SK-N-SH treated with all-trans-retinoic acid at 6 μM for 48 hours (cell line): ENCODE measurements around the gene LOXL3.

ENCODE experiments used
- ATAC-seq: fragments of 200-7000 bp; cut with Tn5 transposase; 3 replicates; pipeline ENCODE4 v1.9.1; 2020; ENCODE audit warnings: mild to moderate bottlenecking, moderate library complexity
- ARNTL ChIP-seq: fragments of 450-650 bp; formaldehyde crosslinking; IDR thresholded peaks from 2 replicates; pipeline ENCODE4 v1.5.0; 2020; ENCODE audit warnings: low read depth, mild to moderate bottlenecking, moderate library complexity, borderline replicate concordance
- BACH2 ChIP-seq: fragments of 250-450 bp; sonication (Bioruptor Pico); IDR thresholded peaks from 2 replicates; pipeline ENCODE4 v1.9.0; 2021; ENCODE audit warnings: mild to moderate bottlenecking, borderline replicate concordance
- CSDC2 ChIP-seq: fragments of 250-450 bp; sonication (Bioruptor Pico); IDR thresholded peaks from 2 replicates; pipeline ENCODE4 v1.5.0; 2020; ENCODE audit warnings: mild to moderate bottlenecking, moderate library complexity
- CSRNP3 ChIP-seq: fragments of 250-450 bp; sonication (Bioruptor Pico); IDR thresholded peaks from 2 replicates; pipeline ENCODE4 v1.5.1; 2021; ENCODE audit warnings: mild to moderate bottlenecking, moderate library complexity
- ESRRG ChIP-seq: fragments of 250-450 bp; sonication (Bioruptor Pico); IDR thresholded peaks from 2 replicates; pipeline ENCODE4 v1.6.1; 2021; ENCODE audit warnings: mild to moderate bottlenecking
- GLIS3 ChIP-seq: fragments of 250-450 bp; sonication (Bioruptor Pico); IDR thresholded peaks from 2 replicates; pipeline ENCODE4 v1.5.0; 2020; ENCODE audit warnings: mild to moderate bottlenecking, moderate library complexity
- ISL1 ChIP-seq: fragments of 250-450 bp; sonication (Bioruptor Pico); IDR thresholded peaks from 2 replicates; pipeline ENCODE4 v2.1.2; 2022; ENCODE audit warnings: mild to moderate bottlenecking, moderate library complexity
- OSR1 ChIP-seq: fragments of 250-450 bp; sonication (Bioruptor Pico); IDR thresholded peaks from 2 replicates; pipeline ENCODE4 v1.8.0; 2022; ENCODE audit warnings: moderate library complexity, mild to moderate bottlenecking, inconsistent platforms
- PPARA ChIP-seq: fragments of 250-450 bp; sonication (Bioruptor Pico); IDR thresholded peaks from 2 replicates; pipeline ENCODE4 v1.5.0; 2020; ENCODE audit warnings: mild to moderate bottlenecking, borderline replicate concordance
- SNAI2 ChIP-seq: fragments of 250-450 bp; sonication (Bioruptor Pico); IDR thresholded peaks from 2 replicates; pipeline ENCODE4 v1.5.0; 2020; ENCODE audit warnings: mild to moderate bottlenecking, moderate library complexity
- TCF4 ChIP-seq: fragments of 250-450 bp; sonication (Bioruptor Pico); IDR thresholded peaks from 2 replicates; pipeline ENCODE4 v1.8.0; 2021; ENCODE audit warnings: mild to moderate bottlenecking, moderate library complexity, borderline replicate concordance
- TOX ChIP-seq: fragments of 250-450 bp; sonication (Bioruptor Pico); IDR thresholded peaks from 2 replicates; pipeline ENCODE4 v1.8.0; 2021; ENCODE audit warnings: mild to moderate bottlenecking, moderate library complexity, borderline replicate concordance
- ZFP3 ChIP-seq: fragments of 250-450 bp; sonication (Bioruptor Pico); IDR thresholded peaks from 2 replicates; pipeline ENCODE4 v1.5.0; 2020; ENCODE audit warnings: mild to moderate bottlenecking, moderate library complexity
- ZFP30 ChIP-seq: fragments of 450-650 bp; formaldehyde crosslinking; IDR thresholded peaks from 2 replicates; pipeline ENCODE4 v1.5.0; 2022; ENCODE audit warnings: mild to moderate bottlenecking, moderate library complexity
- ZNF565 ChIP-seq: fragments of 450-650 bp; formaldehyde crosslinking; conservative IDR thresholded peaks from 2 replicates; pipeline ENCODE4 v1.5.0; 2020; ENCODE audit warnings: low read depth, mild to moderate bottlenecking, moderate library complexity
- ZNF8 ChIP-seq: fragments of 450-650 bp; formaldehyde crosslinking; IDR thresholded peaks from 2 replicates; pipeline ENCODE4 v1.5.0; 2020; ENCODE audit warnings: mild to moderate bottlenecking, moderate library complexity
- TF ChIP-seq, protein P1 (sequence below): fragments of 250-450 bp; sonication (Bioruptor Pico); IDR thresholded peaks from 2 replicates; pipeline ENCODE4 v1.5.0; 2020; ENCODE audit warnings: mild to moderate bottlenecking, moderate library complexity

The LOXL3 gene

DNA sequence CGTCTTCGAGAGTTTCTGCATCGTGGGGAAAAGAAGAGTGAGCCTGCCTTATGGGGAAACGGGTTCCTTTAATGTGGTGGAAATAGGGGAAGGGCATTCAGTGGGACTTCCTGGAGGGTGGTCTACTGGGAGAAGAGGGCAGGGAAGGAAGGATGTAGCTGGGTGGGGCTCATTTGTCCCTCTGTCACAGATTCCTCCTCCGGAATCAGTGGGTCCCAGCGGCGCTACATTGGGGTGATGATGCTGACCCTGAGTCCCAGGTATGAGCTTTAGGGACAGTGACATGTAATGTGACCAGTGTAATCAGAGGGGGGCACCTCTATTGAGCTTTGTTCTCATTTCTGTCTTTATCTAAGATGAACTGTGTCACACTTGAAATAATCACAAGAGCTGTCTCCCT lies 22.1 kb downstream of the LOXL3 start:
- no peak for ATAC-seq

GRCh38 chr2:74530239-74531187 lies 23.2 kb downstream of the LOXL3 start:
- TF ChIP-seq ESRRG (no peak), ZNF8 (no peak), GLIS3 (CRISPR knock-in tag) (no peak), OSR1 (no peak), CSDC2 (CRISPR knock-in tag) (no peak)
- peak; percentile 53 for ATAC-seq

More for the DNA sequence above, 22.1 kb downstream of the LOXL3 start:
- TF ChIP-seq, protein P1, sequence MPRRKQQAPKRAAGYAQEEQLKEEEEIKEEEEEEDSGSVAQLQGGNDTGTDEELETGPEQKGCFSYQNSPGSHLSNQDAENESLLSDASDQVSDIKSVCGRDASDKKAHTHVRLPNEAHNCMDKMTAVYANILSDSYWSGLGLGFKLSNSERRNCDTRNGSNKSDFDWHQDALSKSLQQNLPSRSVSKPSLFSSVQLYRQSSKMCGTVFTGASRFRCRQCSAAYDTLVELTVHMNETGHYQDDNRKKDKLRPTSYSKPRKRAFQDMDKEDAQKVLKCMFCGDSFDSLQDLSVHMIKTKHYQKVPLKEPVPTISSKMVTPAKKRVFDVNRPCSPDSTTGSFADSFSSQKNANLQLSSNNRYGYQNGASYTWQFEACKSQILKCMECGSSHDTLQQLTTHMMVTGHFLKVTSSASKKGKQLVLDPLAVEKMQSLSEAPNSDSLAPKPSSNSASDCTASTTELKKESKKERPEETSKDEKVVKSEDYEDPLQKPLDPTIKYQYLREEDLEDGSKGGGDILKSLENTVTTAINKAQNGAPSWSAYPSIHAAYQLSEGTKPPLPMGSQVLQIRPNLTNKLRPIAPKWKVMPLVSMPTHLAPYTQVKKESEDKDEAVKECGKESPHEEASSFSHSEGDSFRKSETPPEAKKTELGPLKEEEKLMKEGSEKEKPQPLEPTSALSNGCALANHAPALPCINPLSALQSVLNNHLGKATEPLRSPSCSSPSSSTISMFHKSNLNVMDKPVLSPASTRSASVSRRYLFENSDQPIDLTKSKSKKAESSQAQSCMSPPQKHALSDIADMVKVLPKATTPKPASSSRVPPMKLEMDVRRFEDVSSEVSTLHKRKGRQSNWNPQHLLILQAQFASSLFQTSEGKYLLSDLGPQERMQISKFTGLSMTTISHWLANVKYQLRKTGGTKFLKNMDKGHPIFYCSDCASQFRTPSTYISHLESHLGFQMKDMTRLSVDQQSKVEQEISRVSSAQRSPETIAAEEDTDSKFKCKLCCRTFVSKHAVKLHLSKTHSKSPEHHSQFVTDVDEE (CRISPR knock-in tag): no peak
- TF ChIP-seq ZNF8: no peak
- no peak for TF ChIP-seq ZNF565 (CRISPR knock-in tag)
- TF ChIP-seq, all 23 proteins: peak for 0

DNA sequence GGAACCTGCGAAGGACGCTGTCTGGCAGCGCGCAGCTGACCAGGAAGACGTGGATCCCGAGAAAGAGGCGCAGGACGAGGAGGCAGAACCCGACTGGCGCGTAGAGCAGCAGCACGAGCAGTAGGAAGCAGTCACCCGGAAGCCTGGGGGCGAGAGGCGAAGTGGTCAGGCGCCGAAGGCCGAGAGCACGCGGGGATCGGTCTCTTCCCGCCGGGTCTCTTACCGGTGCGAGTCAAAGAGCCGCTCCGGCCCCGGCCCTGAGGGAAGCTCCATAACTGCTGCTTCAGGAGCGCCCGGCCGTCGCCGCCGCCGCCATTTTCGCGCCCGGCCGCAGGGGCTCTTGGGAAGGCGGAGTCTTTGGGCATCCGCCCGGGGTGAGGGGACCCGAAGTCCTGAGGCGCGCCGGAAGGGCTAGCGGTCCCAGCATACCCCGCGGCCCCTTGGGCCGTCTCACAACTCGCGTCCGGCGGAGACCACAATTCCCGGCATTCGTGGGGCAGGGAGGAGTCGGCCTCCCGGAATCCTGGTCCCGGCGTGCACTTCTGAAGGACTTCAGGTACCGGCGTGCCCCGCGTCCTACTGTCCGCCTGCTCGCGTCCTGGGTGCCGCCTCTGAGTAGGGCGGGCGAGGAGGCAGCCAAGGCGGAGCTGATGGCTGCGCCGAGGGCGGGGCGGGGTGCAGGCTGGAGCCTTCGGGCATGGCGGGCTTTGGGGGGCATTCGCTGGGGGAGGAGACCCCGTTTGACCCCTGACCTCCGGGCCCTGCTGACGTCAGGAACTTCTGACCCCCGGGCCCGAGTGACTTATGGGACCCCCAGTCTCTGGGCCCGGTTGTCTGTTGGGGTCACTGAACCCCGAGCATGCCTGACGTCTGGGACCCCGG lies 24.1 kb downstream of the LOXL3 start, which contains the start of the genes AUP1 and HTRA2:
Gene AUP1, minus strand, starts transcription at position 350 of the 882 bp plus-strand sequence. Its CDS starts 77 bp downstream, at position 273.
Gene HTRA2, plus strand, starts transcription at position 577 of the 882 bp plus-strand sequence. Its CDS starts 74 bp downstream, at position 651.
- 0 out of 2 replicates have a peak, but pooled peaks have one; percentile 40 for TF ChIP-seq GLIS3 (CRISPR knock-in tag)
- TF ChIP-seq CSRNP3 (CRISPR knock-in tag): no peak
- TF ChIP-seq ZFP3: no peak
- peak; percentile 94 for ATAC-seq

DNA sequence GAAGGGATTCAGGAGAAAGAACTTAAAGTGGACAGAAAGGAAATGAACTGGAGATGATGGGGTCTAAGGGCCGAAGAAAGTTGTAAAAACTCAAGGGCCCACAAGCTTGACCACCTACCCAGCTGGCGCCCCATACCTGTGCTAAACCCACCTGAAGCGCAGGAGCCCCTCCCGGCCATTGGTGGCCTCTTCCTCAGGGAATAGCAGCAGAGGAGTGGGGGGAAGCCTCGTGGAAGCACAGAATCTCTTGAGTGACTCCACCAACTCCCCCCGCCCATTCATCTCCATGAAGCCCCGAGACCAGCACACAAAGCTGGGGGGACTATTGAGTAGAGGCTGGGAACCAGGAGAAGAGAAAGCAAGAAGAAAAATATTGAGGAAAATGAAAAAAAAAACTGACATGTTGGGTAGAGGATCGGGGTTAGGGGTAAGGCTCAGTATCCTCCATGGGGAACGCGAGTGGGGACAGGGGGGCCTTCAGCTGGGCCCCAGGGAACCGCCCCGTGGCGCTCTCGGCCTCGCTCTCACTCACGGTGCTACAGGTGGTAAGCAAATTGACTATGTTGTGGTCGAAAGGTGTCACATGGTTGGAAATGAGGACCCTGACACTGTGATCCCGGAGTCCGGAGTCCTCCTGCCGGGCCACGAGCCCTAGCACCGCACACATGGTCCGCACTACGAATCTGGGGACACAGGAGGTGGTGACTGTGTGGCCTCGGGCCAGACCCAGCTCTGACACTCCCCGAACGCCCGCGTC lies 25.0 kb downstream of the LOXL3 start:
- no peak for TF ChIP-seq SNAI2 (CRISPR knock-in tag)
- TF ChIP-seq ZNF565 (CRISPR knock-in tag): no peak
- TF ChIP-seq ESRRG: no peak
- TF ChIP-seq CSDC2 (CRISPR knock-in tag): no peak
- no peak for TF ChIP-seq OSR1
- no peak for TF ChIP-seq TOX (CRISPR knock-in tag)
- no peak for TF ChIP-seq TCF4 (CRISPR knock-in tag)
- TF ChIP-seq ZFP30 (CRISPR knock-in tag): no peak
- no peak for TF ChIP-seq CSRNP3 (CRISPR knock-in tag)
- no peak for TF ChIP-seq PPARA (CRISPR knock-in tag)
- no peak for TF ChIP-seq ZNF8
- no peak for TF ChIP-seq ARNTL
- no peak for TF ChIP-seq BACH2
- TF ChIP-seq, protein P1 (CRISPR knock-in tag): no peak
- TF ChIP-seq ISL1 (CRISPR knock-in tag): no peak
- TF ChIP-seq, all 23 proteins: peak for 0
- peak; percentile 0; the same call in 2 of the 3 replicates for ATAC-seq
